Measurements from ENCODE around the gene ALK.

The ALK gene

GRCh38 chr2:29892585-29893259, 28.7 kb downstream of the ALK start:
- no peak overlapping the region for H3K27ac ChIP-seq
- H3K4me3 ChIP-seq = no peak overlapping the region
- DNase-seq (ENCODE audit: low spot score) = no peak
- TF ChIP-seq CTCF (IDR thresholded peaks at IDR 0.05) = no peak

- H3K27ac ChIP-seq = no peak overlapping the region
- no peak overlapping the region for H3K4me3 ChIP-seq
- no peak for TF ChIP-seq CTCF (IDR thresholded peaks at IDR 0.05)
- no peak for DNase-seq (ENCODE audit: low spot score)
Measured at GRCh38 chr2:29881089-29881730, 40.2 kb downstream of the ALK start.

GRCh38 chr2:29880084-29880483, 41.3 kb downstream of the ALK start:
- no peak overlapping the region for H3K4me3 ChIP-seq
- TF ChIP-seq CTCF (IDR thresholded peaks at IDR 0.05) = no peak
- no peak overlapping the region for H3K27ac ChIP-seq
- no peak for DNase-seq (ENCODE audit: low spot score)

GRCh38 chr2:29879456-29879855, 41.9 kb downstream of the ALK start:
- no peak for TF ChIP-seq CTCF (IDR thresholded peaks at IDR 0.05)
- no peak for DNase-seq (ENCODE audit: low spot score)
- H3K27ac ChIP-seq = no peak overlapping the region
- no peak overlapping the region for H3K4me3 ChIP-seq

- Histone ChIP-seq H3K4me3 (no peak overlapping the region), H3K27ac (no peak overlapping the region)
- no peak for DNase-seq (ENCODE audit: low spot score)
- TF ChIP-seq CTCF (IDR thresholded peaks at IDR 0.05) = no peak
Measured at GRCh38 chr2:29878898-29879297, 42.5 kb downstream of the ALK start.

GRCh38 chr2:29876374-29876773, 45.0 kb downstream of the ALK start:
- no peak for TF ChIP-seq CTCF (IDR thresholded peaks at IDR 0.05)
- H3K27ac ChIP-seq = no peak overlapping the region
- H3K4me3 ChIP-seq = no peak overlapping the region
- DNase-seq (ENCODE audit: low spot score) = no peak

- no peak for TF ChIP-seq CTCF (IDR thresholded peaks at IDR 0.05)
- DNase-seq (ENCODE audit: low spot score) = no peak
- no peak overlapping the region for H3K27ac ChIP-seq
- no peak overlapping the region for H3K4me3 ChIP-seq
Measured at GRCh38 chr2:29874745-29875144, 46.6 kb downstream of the ALK start.
